ENCODE data around the gene UBQLN3. TPM values are rescaled to one million over a fixed set of nuclear protein-coding genes. Genes with fewer than 3 reads are reported as not detected.

The UBQLN3 gene
- total RNA-seq (2014; rRNA removed; shearing (Covaris generic)), result not detected in 2 replicates

DNA sequence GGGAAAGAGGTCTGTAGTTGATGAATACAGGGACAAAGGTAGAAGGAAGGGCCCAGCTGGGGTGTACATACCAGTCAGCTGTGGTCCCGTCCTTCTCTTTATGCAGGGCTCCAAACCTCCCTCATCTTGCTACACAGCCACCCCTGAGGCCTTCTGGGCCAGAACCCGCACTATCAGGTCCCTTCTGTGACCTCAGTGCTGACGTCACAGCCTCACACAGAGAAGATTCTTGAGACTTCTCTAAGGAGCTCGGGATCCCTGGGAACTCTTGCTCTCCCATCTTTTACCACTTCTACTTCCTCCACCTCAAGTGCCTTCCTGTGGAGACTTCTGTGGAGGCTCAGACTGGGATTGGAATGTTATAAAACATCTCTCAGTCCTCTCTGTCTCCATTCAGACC lies at the start of gene UBQLN3:
Gene UBQLN3, minus strand, starts transcription at position 155 of the 400 bp plus-strand sequence. CDS start 399 bp downstream, outside the sequence.
- Histone ChIP-seq H3K4me1 (replicated peaks) (no peaks in the 10 kb centered on the region), H3K9me3 (replicated peaks) (no peaks in the 10 kb centered on the region), H3K36me3 (no peaks in the 10 kb centered on the region), H3K4me3 (no peak within 1 kb of the TSS), H3K27me3 (replicated peaks) (peaks cover 32% of the 10 kb centered on the region), H3K27ac (no peak within 1 kb of the TSS)
- no peak for DNase-seq (ENCODE audit: low read depth in 1 of 2, low spot score in 2 of 2)

GRCh38 chr11:5557751-5558150 lies 48.0 kb upstream of the UBQLN3 start:
- no peak overlapping the region for H3K27ac ChIP-seq
- H3K36me3 ChIP-seq, result no peaks in the 10 kb centered on the region
- no peaks in the 10 kb centered on the region for H3K9me3 ChIP-seq (replicated peaks)
- no peaks in the 10 kb centered on the region for H3K4me1 ChIP-seq (replicated peaks)
- H3K4me3 ChIP-seq, result no peak overlapping the region
- no peak for DNase-seq (ENCODE audit: low read depth in 1 of 2, low spot score in 2 of 2)
- no peaks in the 10 kb centered on the region; the same call in 1 of the 2 replicates for H3K27me3 ChIP-seq (replicated peaks)

GRCh38 chr11:5556596-5557188 lies 46.9 kb upstream of the UBQLN3 start:
- Histone ChIP-seq H3K4me1 (replicated peaks) (no peaks in the 10 kb centered on the region), H3K36me3 (no peaks in the 10 kb centered on the region), H3K4me3 (no peak overlapping the region), H3K9me3 (replicated peaks) (no peaks in the 10 kb centered on the region), H3K27me3 (replicated peaks) (no peaks in the 10 kb centered on the region; the same call in 1 of the 2 replicates), H3K27ac (no peak overlapping the region)
- DNase-seq (ENCODE audit: low read depth in 1 of 2, low spot score in 2 of 2), result no peak

- Histone ChIP-seq H3K4me3 (no peak overlapping the region), H3K27ac (no peak overlapping the region), H3K9me3 (replicated peaks) (no peaks in the 10 kb centered on the region), H3K4me1 (replicated peaks) (peaks cover 11% of the 10 kb centered on the region; the same call in 1 of the 2 replicates), H3K27me3 (replicated peaks) (no peaks in the 10 kb centered on the region; the same call in 1 of the 2 replicates), H3K36me3 (no peaks in the 10 kb centered on the region)
- no peak for DNase-seq (ENCODE audit: low read depth in 1 of 2, low spot score in 2 of 2)
These were observed 43.6 kb upstream of the UBQLN3 start for GRCh38 chr11:5553343-5553742.

DNA sequence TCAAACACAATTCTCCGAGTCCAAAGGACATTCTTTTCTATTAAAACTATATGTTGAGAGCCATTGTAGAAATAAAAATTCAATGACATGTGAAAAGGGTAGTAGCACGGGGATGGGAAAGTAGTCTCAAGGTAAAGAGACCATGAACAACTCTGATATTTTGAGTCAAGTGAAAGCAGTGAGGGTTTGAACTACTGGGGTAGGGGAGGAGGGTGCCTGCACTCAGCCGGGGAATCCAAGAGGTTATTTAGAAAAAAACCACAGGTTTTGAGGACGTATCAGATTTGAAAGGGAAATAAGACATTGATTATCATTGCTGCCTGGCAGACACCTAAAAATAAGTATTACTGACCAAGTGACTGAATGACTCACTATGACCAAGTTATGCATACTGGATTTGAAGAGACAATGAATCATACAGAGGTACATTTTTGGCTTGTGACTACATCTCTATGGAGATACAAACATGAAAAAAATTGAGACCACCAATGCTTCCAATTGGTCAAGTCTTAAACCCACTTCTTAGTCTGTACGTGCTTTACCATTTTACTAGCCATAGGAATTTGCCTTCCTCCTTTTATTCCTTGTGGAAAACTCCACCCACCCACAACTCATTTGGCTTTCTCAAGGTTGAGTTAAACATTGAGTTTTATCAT lies 40.8 kb upstream of the UBQLN3 start:
- Histone ChIP-seq H3K36me3 (no peaks in the 10 kb centered on the region), H3K9me3 (replicated peaks) (no peaks in the 10 kb centered on the region), H3K27ac (no peak overlapping the region), H3K4me1 (replicated peaks) (peaks cover 11% of the 10 kb centered on the region; the same call in 1 of the 2 replicates), H3K4me3 (no peak overlapping the region), H3K27me3 (replicated peaks) (no peaks in the 10 kb centered on the region)
- peak in 1 of 2 experiments; percentile 49 for DNase-seq (ENCODE audit: low read depth in 1 of 2, low spot score in 2 of 2)

GRCh38 chr11:5548440-5548839 lies 38.7 kb upstream of the UBQLN3 start, which contains the start of gene OR52H1:
OR52H1 (minus strand) TSS chr11:5548540; CDS start chr11:5545505, 3,035 bp downstream.
- no peak within 1 kb of the TSS for H3K27ac ChIP-seq
- DNase-seq (ENCODE audit: low read depth in 1 of 2, low spot score in 2 of 2), result no peak
- H3K9me3 ChIP-seq (replicated peaks), result no peaks in the 10 kb centered on the region
- H3K4me1 ChIP-seq (replicated peaks), result peaks cover 11% of the 10 kb centered on the region; the same call in 1 of the 2 replicates
- no peaks in the 10 kb centered on the region for H3K27me3 ChIP-seq (replicated peaks)
- H3K4me3 ChIP-seq, result no peak within 1 kb of the TSS
- no peaks in the 10 kb centered on the region for H3K36me3 ChIP-seq

DNA sequence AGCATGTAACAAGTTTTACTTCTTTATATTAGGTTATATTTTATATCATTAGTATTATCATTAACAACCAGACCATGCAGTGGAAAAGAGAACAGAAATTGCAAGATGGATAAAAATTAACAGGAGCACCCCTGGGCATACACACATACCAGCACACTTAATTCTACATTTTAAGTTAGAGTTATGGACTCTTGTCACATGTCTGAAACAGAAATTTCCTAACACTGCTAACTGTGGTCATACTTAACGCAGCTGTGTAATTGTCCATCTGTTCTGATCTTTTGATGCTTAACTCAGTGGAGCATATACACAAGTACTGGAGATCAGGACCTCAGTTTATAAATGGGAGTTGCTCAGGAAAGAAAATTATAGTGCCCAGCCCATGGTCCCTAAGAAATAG lies 38.2 kb upstream of the UBQLN3 start:
- no peaks in the 10 kb centered on the region for H3K36me3 ChIP-seq

GRCh38 chr11:5546457-5546856 lies 36.7 kb upstream of the UBQLN3 start:
- H3K9me3 ChIP-seq (replicated peaks), result no peaks in the 10 kb centered on the region
- H3K4me1 ChIP-seq (replicated peaks), result peaks cover 11% of the 10 kb centered on the region; the same call in 1 of the 2 replicates
- H3K27ac ChIP-seq, result no peak overlapping the region
- H3K4me3 ChIP-seq, result no peak overlapping the region
- no peaks in the 10 kb centered on the region for H3K27me3 ChIP-seq (replicated peaks)
- no peaks in the 10 kb centered on the region for H3K36me3 ChIP-seq
- DNase-seq (ENCODE audit: low read depth in 1 of 2, low spot score in 2 of 2), result no peak

More for the DNA sequence above, 38.2 kb upstream of the UBQLN3 start:
- Histone ChIP-seq H3K27me3 (replicated peaks) (no peaks in the 10 kb centered on the region), H3K9me3 (replicated peaks) (no peaks in the 10 kb centered on the region), H3K4me1 (replicated peaks) (peaks cover 11% of the 10 kb centered on the region; the same call in 1 of the 2 replicates), H3K4me3 (no peak overlapping the region), H3K27ac (no peak overlapping the region)
- no peak for DNase-seq (ENCODE audit: low read depth in 1 of 2, low spot score in 2 of 2)

DNA sequence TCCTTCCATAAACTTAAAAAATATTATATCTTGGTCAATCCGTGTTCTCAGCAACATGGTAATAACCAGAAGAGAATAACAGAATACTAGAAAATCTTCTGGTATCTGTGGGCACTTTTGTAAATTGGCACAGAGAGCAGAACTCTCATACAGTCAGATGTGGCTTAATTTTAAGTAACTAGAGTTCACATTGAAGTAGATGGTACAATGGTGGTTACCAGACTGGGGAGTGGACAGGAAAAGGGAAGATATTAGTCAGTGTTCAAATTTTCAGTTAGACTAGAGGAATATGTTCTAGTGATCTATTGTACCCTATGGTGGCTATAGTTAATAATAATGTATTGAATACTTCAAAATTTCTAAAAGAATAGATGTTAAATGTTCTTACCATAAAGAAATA lies 31.7 kb upstream of the UBQLN3 start:
- no peak overlapping the region for H3K4me3 ChIP-seq
- no peaks in the 10 kb centered on the region for H3K9me3 ChIP-seq (replicated peaks)
- H3K4me1 ChIP-seq (replicated peaks), result no peaks in the 10 kb centered on the region
- no peaks in the 10 kb centered on the region for H3K36me3 ChIP-seq
- H3K27me3 ChIP-seq (replicated peaks), result peaks cover 4% of the 10 kb centered on the region
- no peak for DNase-seq (ENCODE audit: low read depth in 1 of 2, low spot score in 2 of 2)
- no peak overlapping the region for H3K27ac ChIP-seq

- Histone ChIP-seq H3K9me3 (replicated peaks) (no peaks in the 10 kb centered on the region), H3K27ac (no peak overlapping the region), H3K36me3 (no peaks in the 10 kb centered on the region), H3K27me3 (replicated peaks) (peaks cover 4% of the 10 kb centered on the region), H3K4me1 (replicated peaks) (no peaks in the 10 kb centered on the region), H3K4me3 (no peak overlapping the region)
- DNase-seq (ENCODE audit: low read depth in 1 of 2, low spot score in 2 of 2), result no peak
These were observed 26.7 kb upstream of the UBQLN3 start for GRCh38 chr11:5536482-5536881.

DNA sequence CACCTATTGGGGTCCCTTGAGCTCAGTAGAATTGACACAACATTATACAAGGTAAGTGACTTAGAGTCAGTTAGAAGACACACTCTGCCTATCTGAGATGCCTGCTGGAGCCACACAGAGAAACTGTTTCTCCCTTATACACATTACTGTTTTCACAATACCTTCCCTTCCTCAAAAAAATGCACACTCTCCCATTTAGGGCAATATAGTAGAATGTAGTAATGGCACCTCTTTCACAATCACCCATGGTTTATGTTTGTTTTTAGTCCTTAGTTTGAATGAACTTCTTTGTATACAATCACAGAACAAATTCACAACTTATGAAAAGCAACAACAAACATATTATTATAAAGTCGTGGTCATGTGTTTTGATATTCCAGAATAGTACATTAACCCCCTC lies 24.3 kb upstream of the UBQLN3 start:
- H3K9me3 ChIP-seq (replicated peaks), result no peaks in the 10 kb centered on the region
- no peak overlapping the region for H3K27ac ChIP-seq
- no peak overlapping the region for H3K4me3 ChIP-seq
- no peak for DNase-seq (ENCODE audit: low read depth in 1 of 2, low spot score in 2 of 2)
- no peaks in the 10 kb centered on the region; the same call in 1 of the 2 replicates for H3K27me3 ChIP-seq (replicated peaks)
- no peaks in the 10 kb centered on the region for H3K36me3 ChIP-seq
- no peaks in the 10 kb centered on the region for H3K4me1 ChIP-seq (replicated peaks)

GRCh38 chr11:5531053-5531831 lies 21.5 kb upstream of the UBQLN3 start:
- H3K4me3 ChIP-seq, result no peak overlapping the region
- H3K27ac ChIP-seq, result no peak overlapping the region
- H3K4me1 ChIP-seq (replicated peaks), result no peaks in the 10 kb centered on the region
- H3K36me3 ChIP-seq, result no peaks in the 10 kb centered on the region
- H3K27me3 ChIP-seq (replicated peaks), result peaks cover 6% of the 10 kb centered on the region; the same call in 1 of the 2 replicates
- DNase-seq (ENCODE audit: low read depth in 1 of 2, low spot score in 2 of 2), result no peak
- no peaks in the 10 kb centered on the region for H3K9me3 ChIP-seq (replicated peaks)

DNA sequence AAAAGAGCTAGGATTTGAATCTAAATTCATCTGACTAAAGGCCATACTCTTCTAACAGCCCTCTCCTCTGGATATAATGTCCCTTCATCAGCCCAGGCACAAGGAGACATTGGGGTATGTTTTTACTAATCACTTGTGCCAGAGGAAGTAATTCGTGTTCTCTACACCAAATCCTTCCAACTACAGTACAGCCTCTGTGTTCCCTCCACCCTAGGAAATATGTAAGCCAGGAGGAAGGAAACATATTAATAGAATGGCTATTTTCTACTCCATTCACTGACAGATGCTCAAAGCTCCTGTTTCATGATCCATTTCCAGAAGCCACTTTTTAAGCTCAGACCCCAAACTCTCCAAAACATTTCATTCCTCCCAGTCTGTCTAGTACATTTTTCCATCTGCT lies 18.7 kb upstream of the UBQLN3 start:
- Histone ChIP-seq H3K4me1 (replicated peaks) (no peaks in the 10 kb centered on the region), H3K27me3 (replicated peaks) (peaks cover 6% of the 10 kb centered on the region; the same call in 1 of the 2 replicates), H3K9me3 (replicated peaks) (no peaks in the 10 kb centered on the region), H3K27ac (no peak overlapping the region), H3K36me3 (no peaks in the 10 kb centered on the region), H3K4me3 (no peak overlapping the region)
- no peak for DNase-seq (ENCODE audit: low read depth in 1 of 2, low spot score in 2 of 2)

GRCh38 chr11:5527716-5528115 lies 18.0 kb upstream of the UBQLN3 start:
- Histone ChIP-seq H3K4me1 (replicated peaks) (no peaks in the 10 kb centered on the region), H3K4me3 (no peak overlapping the region), H3K9me3 (replicated peaks) (no peaks in the 10 kb centered on the region), H3K36me3 (no peaks in the 10 kb centered on the region), H3K27me3 (replicated peaks) (peaks cover 6% of the 10 kb centered on the region; the same call in 1 of the 2 replicates), H3K27ac (no peak overlapping the region)
- no peak for DNase-seq (ENCODE audit: low read depth in 1 of 2, low spot score in 2 of 2)
